Activated T-cell treated with anti-CD3 and anti-CD28 coated beads for 48 hours (primary cell): ENCODE data around the gene PARP8.
"Not testable (repeated sequence)": the region's sequence is repeated elsewhere in the genome, so short reads cannot be mapped to it uniquely, and the experiment has no call there.

ENCODE experiments used
- DNase-seq: peaks from one replicate; pipeline ENCODE4 v3.0.0-alpha.2; 2020; ENCODE audit warnings: low read depth

PARP8 gene

DNA sequence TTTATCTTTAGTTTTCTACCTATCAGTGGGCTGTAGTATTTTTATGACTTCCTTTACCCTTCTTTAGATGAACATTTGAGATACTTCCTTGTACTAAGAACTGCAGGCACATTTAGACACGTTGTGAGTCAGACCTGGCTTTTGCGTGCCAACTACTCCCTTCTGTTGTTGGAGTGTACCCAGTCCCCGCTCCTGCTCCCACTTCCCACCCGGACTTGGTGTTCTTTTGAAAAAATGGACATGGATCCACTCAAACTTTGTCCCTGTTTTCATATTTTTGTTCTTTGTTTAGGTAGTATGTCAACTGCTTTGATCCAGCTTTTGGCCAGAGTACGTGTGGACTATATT is 60.7 kb downstream of the PARP8 start:
- DNase-seq, result no peak

DNA sequence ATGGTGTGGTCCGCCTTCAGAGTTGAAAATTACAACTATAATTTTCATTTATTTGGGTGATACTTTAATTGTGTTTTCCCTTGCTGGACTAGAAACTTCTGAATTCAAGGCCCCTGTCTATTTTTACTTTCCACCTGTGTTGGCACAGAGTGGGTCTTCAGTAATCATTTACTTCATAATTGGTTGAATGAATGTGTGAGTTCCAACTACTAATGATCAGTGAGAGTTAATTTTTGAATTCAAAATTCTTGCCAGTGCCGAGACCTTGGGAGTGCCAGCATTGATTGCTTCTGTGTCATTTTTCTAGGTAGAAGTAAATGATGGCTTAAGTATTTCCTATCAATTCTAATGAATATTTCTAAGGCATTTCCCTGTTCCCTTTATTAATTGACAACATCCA is 61.4 kb downstream of the PARP8 start:
- DNase-seq, result no peak

GRCh38 chr5:50730336-50730735 is 63.9 kb downstream of the PARP8 start:
- no peak for DNase-seq

DNA sequence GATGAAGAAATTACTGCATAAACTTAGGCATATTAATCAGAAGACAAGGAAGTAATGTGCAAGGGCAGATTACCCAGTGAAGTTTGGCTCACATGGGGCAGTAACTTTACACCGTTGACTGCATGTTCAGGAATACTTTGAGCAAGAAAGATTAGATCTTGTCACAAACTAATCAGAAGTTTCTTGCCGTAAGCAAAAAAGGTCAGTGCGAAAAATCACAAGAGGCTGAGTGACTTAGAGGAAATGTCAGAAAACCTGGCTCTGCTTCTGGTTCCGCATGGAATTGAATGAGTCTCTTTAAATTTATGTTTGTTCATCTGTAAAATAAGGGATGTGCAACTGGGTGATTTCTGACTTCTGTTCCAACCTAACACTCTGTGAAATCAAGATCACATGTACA is 64.4 kb downstream of the PARP8 start:
- DNase-seq, result no peak

GRCh38 chr5:50733741-50734140 is 67.3 kb downstream of the PARP8 start:
- no peak for DNase-seq

GRCh38 chr5:50738864-50739263 is 72.4 kb downstream of the PARP8 start:
- DNase-seq, result no peak

DNA sequence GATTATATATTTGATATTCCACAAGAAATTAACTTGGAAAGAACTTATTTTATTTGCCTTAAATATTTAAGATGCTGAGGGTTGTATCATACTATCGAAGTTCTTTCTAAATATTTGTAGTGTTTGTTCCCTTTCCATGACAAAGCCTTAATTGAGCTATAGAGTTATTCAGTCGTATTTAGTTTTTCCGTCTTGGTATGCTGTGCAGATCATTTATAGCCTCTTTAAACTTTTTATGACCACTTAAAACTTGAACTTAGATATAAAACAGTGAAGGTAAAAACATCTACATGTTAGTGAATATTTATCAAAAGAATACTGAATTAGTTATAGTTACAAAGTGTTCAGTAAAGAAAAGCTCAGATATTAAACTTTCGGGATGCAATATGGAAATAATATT is 74.4 kb downstream of the PARP8 start:
- no peak for DNase-seq

DNA sequence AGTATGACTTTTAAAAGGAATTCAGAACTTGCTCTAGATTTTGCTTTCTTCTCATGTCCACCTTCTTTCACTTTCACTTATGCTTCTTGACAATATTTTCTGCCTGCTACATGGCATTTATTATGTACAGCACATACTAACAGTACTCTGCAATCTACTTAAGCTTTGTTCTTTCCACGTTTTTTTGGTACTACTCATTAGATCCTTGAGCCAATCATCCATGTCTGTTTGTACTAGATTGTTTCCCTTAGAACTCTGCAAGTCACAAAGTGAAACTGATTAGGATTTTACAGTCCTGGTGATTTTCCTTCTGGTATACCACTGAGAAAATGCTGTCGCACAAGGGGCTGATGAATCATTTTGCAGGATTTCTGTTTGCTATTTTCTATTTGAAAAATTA is 78.3 kb downstream of the PARP8 start:
- DNase-seq, result no peak

DNA sequence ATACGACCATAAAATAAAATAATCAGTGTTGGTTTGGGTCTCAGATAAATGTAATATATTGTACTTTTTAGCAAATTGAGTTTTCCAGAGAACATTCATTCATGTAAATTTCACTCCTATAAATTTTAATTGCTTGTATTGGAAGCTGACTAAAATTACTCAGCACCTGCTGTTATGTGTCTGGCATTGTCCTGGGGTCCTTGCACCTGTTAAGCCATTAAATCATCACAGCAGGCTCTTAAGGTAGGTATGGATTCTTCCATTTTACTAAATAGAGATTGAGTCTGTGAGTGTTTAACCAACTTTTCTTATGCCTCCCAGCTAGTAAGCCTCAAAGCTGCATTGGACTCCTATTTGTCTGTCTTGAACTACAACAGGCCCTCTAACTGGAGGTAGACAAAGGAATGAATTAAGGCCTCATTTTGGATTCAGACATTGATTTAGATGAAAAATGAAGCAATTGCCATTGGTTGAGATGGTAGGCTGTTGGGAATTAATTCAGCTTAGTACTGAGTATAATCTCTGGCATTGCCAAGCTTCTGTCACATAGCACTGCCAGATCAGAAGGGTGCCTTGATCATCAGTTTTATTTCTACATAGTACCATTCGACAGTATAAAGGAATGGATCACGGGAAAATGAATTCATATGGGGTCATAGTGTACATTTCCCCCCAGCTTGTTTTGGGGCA is 78.9 kb downstream of the PARP8 start:
- no peak for DNase-seq

DNA sequence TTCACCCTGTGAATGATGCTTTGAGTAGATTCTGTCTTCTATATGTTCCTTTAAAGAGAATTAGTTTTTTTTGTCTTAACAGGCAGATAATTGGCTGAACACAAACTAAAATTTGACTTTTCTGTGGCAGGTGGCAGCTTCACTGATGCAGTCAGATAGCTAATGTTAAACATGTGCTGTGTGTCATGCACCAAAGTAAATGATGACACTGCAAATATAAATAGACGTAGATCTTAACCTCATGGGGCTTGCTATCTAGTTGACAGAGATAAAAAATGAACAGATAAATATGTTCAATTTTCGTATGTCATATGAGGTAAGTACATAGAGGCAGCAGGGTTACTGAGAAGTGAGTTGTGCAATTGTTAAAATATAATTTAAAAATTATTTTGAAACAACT is 82.7 kb downstream of the PARP8 start:
- no peak for DNase-seq

DNA sequence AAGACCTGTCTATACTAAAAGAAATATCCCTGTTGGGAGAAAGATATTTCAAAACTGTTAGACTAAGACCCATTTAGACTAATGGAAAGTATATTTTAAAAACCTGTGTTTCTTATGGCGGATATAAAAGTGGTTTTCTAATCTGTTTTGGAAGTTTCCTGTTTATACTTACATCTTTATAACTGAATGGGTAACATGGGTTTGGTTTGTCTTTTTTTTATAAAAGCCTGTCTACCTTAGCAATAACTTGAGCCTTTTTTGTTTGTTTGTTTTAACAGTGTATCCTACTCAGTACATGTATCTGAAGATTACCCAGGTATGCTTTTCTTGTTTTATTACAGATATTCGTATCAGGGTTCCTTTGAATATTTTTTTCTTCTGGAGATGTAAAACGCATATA is 83.4 kb downstream of the PARP8 start:
- no peak for DNase-seq

- no peak for DNase-seq
Observed at GRCh38 chr5:50751064-50751657, 84.7 kb downstream of the PARP8 start.

DNA sequence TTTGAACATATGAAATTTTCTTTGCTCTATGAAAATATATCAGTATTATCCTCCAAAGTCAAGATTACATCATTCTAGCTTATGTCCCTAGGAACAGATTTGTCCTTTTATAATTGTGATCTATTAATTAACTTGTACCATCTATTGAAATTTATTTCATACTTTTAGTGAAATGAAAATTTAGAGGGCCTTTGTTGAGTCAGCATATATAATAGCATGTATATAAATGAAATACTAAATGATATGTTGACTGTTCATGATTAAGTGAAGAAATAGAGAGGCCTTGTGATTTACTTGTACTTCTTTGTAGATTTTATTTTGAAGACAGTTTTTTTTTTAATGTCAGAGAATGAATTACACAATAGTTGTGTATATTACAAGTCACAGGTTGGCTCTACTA is 86.4 kb downstream of the PARP8 start:
- no peak for DNase-seq

GRCh38 chr5:50759526-50760270 is 93.3 kb downstream of the PARP8 start:
- no peak for DNase-seq

- no peak for DNase-seq
Observed at GRCh38 chr5:50763351-50763750, 96.9 kb downstream of the PARP8 start.

- no peak for DNase-seq
Observed at GRCh38 chr5:50763846-50764245, 97.4 kb downstream of the PARP8 start.

- DNase-seq, result no peak
Observed at GRCh38 chr5:50766042-50766441, 99.6 kb downstream of the PARP8 start.

- no peak for DNase-seq
Observed at GRCh38 chr5:50766462-50766861, 100.0 kb downstream of the PARP8 start.

DNA sequence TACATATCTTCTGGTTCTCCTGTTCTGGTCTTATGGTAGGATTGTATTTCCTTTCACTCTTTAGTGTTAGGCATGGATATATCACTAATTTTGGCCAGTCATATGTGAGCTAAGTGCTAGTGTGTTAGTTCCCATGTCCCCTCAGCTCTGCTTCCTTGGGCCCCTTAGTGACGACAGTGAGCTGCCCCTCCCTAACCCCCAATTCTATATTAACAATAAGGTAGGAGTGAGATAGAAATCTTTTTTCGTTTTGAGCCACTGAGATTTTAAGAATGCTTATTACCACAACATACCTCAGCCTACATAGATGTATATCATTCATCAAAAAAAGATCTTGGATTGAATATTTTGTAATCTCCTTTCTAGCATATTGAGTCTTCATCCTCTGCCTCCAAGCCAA is 100.5 kb downstream of the PARP8 start:
- no peak for DNase-seq

DNA sequence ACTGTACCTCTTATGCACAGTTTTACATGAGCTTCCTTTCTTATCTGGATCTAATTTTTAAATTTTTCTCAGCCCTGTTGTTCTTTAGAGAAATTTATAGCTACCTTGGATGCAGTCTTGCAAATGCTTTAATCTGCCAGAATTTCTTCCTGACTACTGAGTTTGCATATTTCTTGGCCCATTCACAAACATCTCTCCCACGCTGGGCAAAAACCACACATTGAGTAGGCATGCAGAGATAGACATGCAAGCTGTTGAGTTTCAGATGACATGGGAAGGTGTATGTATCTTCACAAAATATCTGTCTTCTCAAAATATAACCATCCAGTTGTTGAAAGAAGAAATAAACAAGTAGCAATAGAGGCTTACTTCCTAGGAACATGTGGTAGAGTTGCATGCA is 101.2 kb downstream of the PARP8 start:
- no peak for DNase-seq

DNA sequence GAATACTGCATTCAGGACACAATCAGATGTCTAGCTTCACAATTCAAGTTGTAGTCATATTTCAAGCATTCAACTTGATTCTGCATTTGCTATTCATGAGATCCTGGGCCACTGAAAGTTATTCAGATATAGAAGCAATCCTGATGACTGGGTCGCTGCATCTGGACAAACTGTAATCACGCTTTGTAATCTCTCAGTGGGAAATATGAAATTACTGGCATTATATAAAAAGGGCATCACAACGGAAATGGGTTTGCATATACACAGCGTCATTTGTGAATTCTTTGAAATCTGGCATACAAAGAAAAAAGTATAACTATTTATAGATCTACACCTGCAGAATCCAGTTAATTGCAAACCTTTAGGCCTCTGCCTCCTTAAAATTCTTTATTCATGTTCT is 102.2 kb downstream of the PARP8 start:
- DNase-seq, result no peak

DNA sequence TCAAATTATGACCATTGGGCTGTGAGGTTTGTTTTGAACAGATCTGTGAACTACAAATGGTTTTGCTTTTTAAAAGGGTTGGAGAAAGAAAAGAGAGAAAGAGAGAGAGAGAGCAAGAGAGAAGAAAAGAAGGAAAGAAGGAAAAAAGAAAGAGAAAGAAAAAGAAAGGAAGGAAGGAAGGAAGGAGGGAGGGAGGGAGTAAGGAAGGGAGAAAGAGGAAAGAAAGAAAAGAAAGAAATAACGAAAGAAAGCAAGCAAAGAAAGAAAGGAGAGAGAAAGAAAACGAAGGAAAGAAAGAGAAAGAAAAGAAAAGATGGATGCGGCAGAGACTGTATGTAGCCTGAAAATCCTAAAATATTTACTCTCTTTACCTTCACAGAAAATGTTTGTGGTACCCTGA is 104.0 kb downstream of the PARP8 start:
- DNase-seq, result no peak

GRCh38 chr5:50774446-50775175 is 108.2 kb downstream of the PARP8 start:
- DNase-seq, result not testable (repeated sequence)
